CD14-positive monocyte (primary cell): Measurements from ENCODE around the gene KLHDC8A. TPM values are rescaled to one million over a fixed set of nuclear protein-coding genes. Genes with fewer than 3 reads are reported as not detected.

Source experiments
- DNase-seq, 3 donors: peaks; one replicate each; pipeline ENCODE4 v3.0.0-alpha.2; 2011 to 2022
- H2AFZ ChIP-seq: 2 replicates; pipeline ENCODE4 v1.6.0; 2012; ENCODE audit warnings: mild to moderate bottlenecking, low read depth, low read length, inconsistent platforms; ENCODE audit not compliant: insufficient read depth, poor library complexity, severe bottlenecking
- H3K27ac ChIP-seq, 2 donors: 1 replicate in 1 of 2; 2 replicates in 1 of 2; pipeline ENCODE4 v1.5.1; 2012 to 2013; ENCODE audit warnings: low read length in 2 of 2, control low read depth in 1 of 2, inconsistent platforms in 1 of 2, low read depth in 1 of 2, mild to moderate bottlenecking in 1 of 2
- H3K27me3 ChIP-seq, 2 donors: one replicate each; pipeline versions ENCODE4 v1.6.0 to v1.6.1; 2011 to 2013; ENCODE audit warnings: low read length in 2 of 2; ENCODE audit not compliant: control insufficient read depth in 2 of 2, insufficient read depth in 2 of 2
- H3K36me3 ChIP-seq, 2 donors: replicated peaks in 1 of 2; 1 replicate in 1 of 2; 2 replicates in 1 of 2; pipeline versions ENCODE4 v1.5.1 to v1.6.1; 2012 to 2013; ENCODE audit warnings: low read length in 2 of 2, control low read depth in 1 of 2, inconsistent platforms in 1 of 2, mild to moderate bottlenecking in 1 of 2; ENCODE audit not compliant: insufficient read depth in 2 of 2, control insufficient read depth in 1 of 2
- H3K4me1 ChIP-seq, 2 donors: 1 replicate in 1 of 2; 2 replicates in 1 of 2; pipeline versions ENCODE4 v1.5.1 to v1.6.1; 2012 to 2013; ENCODE audit warnings: low read length in 2 of 2, control low read depth in 1 of 2, inconsistent platforms in 1 of 2, mild to moderate bottlenecking in 1 of 2, moderate library complexity in 1 of 2; ENCODE audit not compliant: insufficient read depth in 2 of 2, control insufficient read depth in 1 of 2
- H3K4me2 ChIP-seq: replicated peaks from 2 replicates; pipeline ENCODE3; 2012; ENCODE audit warnings: low read length, moderate library complexity, mild to moderate bottlenecking; ENCODE audit not compliant: poor library complexity, severe bottlenecking; ENCODE audit errors: extremely low read depth
- H3K4me3 ChIP-seq, 3 experiments: fragments of 200-600 bp in 1 of 3; sonication (generic) in 1 of 3; replicated peaks in 1 of 3; 1 replicate in 2 of 3; 2 replicates in 1 of 3; pipeline ENCODE4 v1.5.1; 2011 to 2013; ENCODE audit warnings: low read length in 3 of 3, mild to moderate bottlenecking in 3 of 3, control low read depth in 2 of 3, low read depth in 2 of 3, inconsistent platforms in 1 of 3, moderate library complexity in 1 of 3
- H3K79me2 ChIP-seq: 2 replicates; pipeline ENCODE4 v1.6.0; 2012; ENCODE audit warnings: mild to moderate bottlenecking, control low read depth, inconsistent platforms, low read length, moderate library complexity; ENCODE audit not compliant: insufficient read depth
- H3K9ac ChIP-seq: 2 replicates; pipeline ENCODE4 v1.6.0; 2017; ENCODE audit warnings: low read length, mild to moderate bottlenecking; ENCODE audit not compliant: insufficient read depth, poor library complexity, severe bottlenecking
- H3K9me3 ChIP-seq, 2 donors: replicated peaks in 1 of 2; 1 replicate in 1 of 2; 2 replicates in 1 of 2; pipeline versions ENCODE4 v1.5.1 to v1.6.1; 2012 to 2013; ENCODE audit warnings: low read length in 2 of 2, control low read depth in 1 of 2; ENCODE audit not compliant: control insufficient read depth in 1 of 2, insufficient read depth in 1 of 2
- H4K20me1 ChIP-seq: 2 replicates; pipeline ENCODE4 v1.6.0; 2012; ENCODE audit warnings: mild to moderate bottlenecking, low read length, control low read depth, moderate library complexity; ENCODE audit not compliant: insufficient read depth
- H3K27ac Mint-ChIP-seq, 7 donors: one replicate each; pipeline ENCODE4 v1.8.0; 2020; ENCODE audit warnings: mild to moderate bottlenecking in 7 of 7, mixed read lengths in 7 of 7, moderate library complexity in 6 of 7, inconsistent platforms in 2 of 7
- H3K27me3 Mint-ChIP-seq, 3 donors: one replicate each; pipeline ENCODE4 v1.8.0; 2021 to 2022; ENCODE audit warnings: low read depth in 3 of 3, mild to moderate bottlenecking in 3 of 3, mixed read lengths in 3 of 3, moderate library complexity in 3 of 3, inconsistent platforms in 1 of 3
- H3K36me3 Mint-ChIP-seq, 2 donors: one replicate each; pipeline ENCODE4 v1.8.0; 2020; ENCODE audit warnings: mixed read lengths in 2 of 2, inconsistent platforms in 1 of 2, mild to moderate bottlenecking in 1 of 2
- H3K4me1 Mint-ChIP-seq: one replicate; pipeline ENCODE4 v1.8.0; 2020; ENCODE audit warnings: mild to moderate bottlenecking, mixed read lengths
- H3K4me3 Mint-ChIP-seq, 2 donors: one replicate each; pipeline ENCODE4 v1.8.0; 2020; ENCODE audit warnings: mild to moderate bottlenecking in 2 of 2, mixed read lengths in 2 of 2, moderate library complexity in 1 of 2
- H3K9me3 Mint-ChIP-seq, 7 donors: one replicate each; pipeline ENCODE4 v1.8.0; 2020 to 2022; ENCODE audit warnings: mixed read lengths in 7 of 7, mild to moderate bottlenecking in 6 of 7, moderate library complexity in 6 of 7, inconsistent platforms in 2 of 7
- WGBS: methylation state at CpG from one replicate; pipeline ENCODE4 v1.1.5; 2013; ENCODE audit warnings: missing lambda C conversion rate; ENCODE audit not compliant: insufficient coverage; 5-methylcytosine and 5-hydroxymethylcytosine counted together
- intact Hi-C, 2 donors: fragments of 100-400 bp; cut with micrococcal nuclease; formaldehyde crosslinking; loops; one replicate each; pipeline versions ENCODE4 v1.15.0 to v1.15.1; 2023
- polyA plus RNA-seq, 3 donors: library from polyadenylated mRNA; depleted of rRNA in 1 of 3; unstranded in 2 of 3; stranded (reverse) in 1 of 3; fragments of 300-500 nt in 2 of 3; fragments of >200 nt in 1 of 3; fragmentation: Illumina TruSeq in 2 of 3; gene quantifications; 1 replicate in 2 of 3; 2 replicates in 1 of 3; pipeline ENCODE4 v1.2.3, GENCODE V29; 2012 to 2021
- TF ChIP-seq, protein P1 (sequence below): fragments of 200-600 bp; IDR thresholded peaks from one replicate; pipeline ENCODE4 v1.8.0; 2022; ENCODE audit warnings: antibody characterized with exemption, mild to moderate bottlenecking

The KLHDC8A gene
- polyA plus RNA-seq, 3 donors, result not detected

DNA sequence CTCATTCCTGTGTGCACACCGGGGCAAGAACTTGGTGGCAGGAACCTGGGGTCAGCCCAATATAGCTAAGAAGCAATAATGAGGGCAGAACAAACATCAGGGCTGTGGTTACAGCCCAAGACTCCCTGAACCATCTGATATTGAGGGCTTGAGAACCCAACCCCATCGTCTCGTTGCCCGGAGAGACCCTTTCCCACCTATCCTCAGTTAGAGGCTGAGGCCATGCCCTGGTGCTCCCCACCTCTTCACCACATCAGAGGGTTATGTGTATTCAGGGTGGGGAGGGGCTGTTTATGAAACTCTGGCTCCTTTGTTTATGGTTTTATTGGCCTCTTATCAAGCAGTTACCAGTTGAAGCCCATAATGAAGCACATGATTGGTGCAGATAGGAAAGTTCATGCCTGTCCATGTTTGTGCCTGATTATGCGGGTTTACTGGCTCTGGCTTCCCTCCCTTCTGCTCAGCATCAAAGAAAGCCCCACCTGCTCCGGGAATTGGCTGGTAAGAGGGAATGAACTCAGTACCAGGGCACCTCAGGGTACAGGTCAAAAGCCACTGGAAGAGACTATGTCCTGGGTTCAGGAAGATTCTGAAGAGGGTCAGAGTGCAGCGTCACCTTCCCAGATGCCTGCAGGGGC lies 49.7 kb downstream of the KLHDC8A start:
- no peak overlapping the region for H3K4me3 ChIP-seq
- H3K9me3 ChIP-seq, result no peaks in the 10 kb centered on the region
- H3K4me1 ChIP-seq, result peaks cover 17 to 22% of the 10 kb centered on the region in 2 donors
- H3K4me3 Mint-ChIP-seq, result no peak overlapping the region
- no peaks in the 10 kb centered on the region for H3K27me3 ChIP-seq
- DNase-seq, result no peak
- intact Hi-C loops, result loop anchor here in 1 of 2 donors (2.0 kb wide), 1 partner anchor 14 kb away; the partner anchor contains the start of gene NUAK2
- H3K4me2 ChIP-seq, result no peak overlapping the region
- 100% methylated on average over 1 of the region's 7 CpGs for WGBS
- H3K27ac Mint-ChIP-seq, result peak overlapping the region in 2 of 7 donors; percentile 48 to 65
- H3K36me3 ChIP-seq, result peaks cover 88 to 90% of the 10 kb centered on the region in 2 donors
- peaks cover 87 to 93% of the 10 kb centered on the region in 2 donors for H3K36me3 Mint-ChIP-seq
- H3K9ac ChIP-seq, result no peak overlapping the region
- no peak overlapping the region for H3K27ac ChIP-seq
- peaks cover 22% of the 10 kb centered on the region for H3K4me1 Mint-ChIP-seq
- peaks cover 0 to 2% (median 0%) of the 10 kb centered on the region in 3 donors for H3K27me3 Mint-ChIP-seq
- peaks cover 84% of the 10 kb centered on the region for H4K20me1 ChIP-seq
- peaks cover 0 to 2% (median 0%) of the 10 kb centered on the region in 7 donors for H3K9me3 Mint-ChIP-seq
- no peak overlapping the region for H2AFZ ChIP-seq
- H3K79me2 ChIP-seq, result peaks cover 24% of the 10 kb centered on the region
- TF ChIP-seq, protein P1, sequence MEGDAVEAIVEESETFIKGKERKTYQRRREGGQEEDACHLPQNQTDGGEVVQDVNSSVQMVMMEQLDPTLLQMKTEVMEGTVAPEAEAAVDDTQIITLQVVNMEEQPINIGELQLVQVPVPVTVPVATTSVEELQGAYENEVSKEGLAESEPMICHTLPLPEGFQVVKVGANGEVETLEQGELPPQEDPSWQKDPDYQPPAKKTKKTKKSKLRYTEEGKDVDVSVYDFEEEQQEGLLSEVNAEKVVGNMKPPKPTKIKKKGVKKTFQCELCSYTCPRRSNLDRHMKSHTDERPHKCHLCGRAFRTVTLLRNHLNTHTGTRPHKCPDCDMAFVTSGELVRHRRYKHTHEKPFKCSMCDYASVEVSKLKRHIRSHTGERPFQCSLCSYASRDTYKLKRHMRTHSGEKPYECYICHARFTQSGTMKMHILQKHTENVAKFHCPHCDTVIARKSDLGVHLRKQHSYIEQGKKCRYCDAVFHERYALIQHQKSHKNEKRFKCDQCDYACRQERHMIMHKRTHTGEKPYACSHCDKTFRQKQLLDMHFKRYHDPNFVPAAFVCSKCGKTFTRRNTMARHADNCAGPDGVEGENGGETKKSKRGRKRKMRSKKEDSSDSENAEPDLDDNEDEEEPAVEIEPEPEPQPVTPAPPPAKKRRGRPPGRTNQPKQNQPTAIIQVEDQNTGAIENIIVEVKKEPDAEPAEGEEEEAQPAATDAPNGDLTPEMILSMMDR, result no peak

DNA sequence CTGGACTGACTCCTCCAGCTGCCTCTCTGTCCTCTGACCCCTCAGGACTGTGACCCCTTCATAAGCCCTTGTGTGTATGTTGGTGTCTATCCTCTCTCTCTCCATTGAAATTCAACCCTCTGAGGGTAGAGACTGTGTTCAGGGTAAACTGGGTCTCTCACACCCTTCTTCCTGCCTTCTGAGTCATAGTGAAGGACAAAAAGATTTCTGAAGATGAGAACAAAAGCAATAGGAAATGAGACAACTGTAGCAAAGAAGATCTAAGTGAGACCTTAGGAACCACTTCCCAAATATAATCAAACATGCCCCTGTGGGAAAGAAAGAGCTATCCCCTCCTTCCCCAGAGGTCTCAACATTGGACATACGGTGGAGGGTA lies 52.0 kb downstream of the KLHDC8A start:
- Histone ChIP-seq H3K36me3 (peaks cover 84 to 86% of the 10 kb centered on the region in 2 donors), H3K4me2 (no peak overlapping the region), H4K20me1 (peaks cover 83% of the 10 kb centered on the region), H3K9ac (no peak overlapping the region), H3K27ac (peak overlapping the region in 1 of 2 donors; percentile 27), H3K4me3 (no peak overlapping the region), H3K79me2 (peaks cover 4% of the 10 kb centered on the region), H3K27me3 (no peaks in the 10 kb centered on the region), H3K4me1 (peaks cover 7 to 16% of the 10 kb centered on the region in 2 donors), H3K9me3 (no peaks in the 10 kb centered on the region), H2AFZ (no peak overlapping the region)
- no CpG with 5 or more reads among the region's 1 CpG for WGBS
- TF ChIP-seq, protein P1, result no peak
- no peak for DNase-seq
- H3K27me3 Mint-ChIP-seq, result no peaks in the 10 kb centered on the region
- peaks cover 76 to 89% of the 10 kb centered on the region in 2 donors for H3K36me3 Mint-ChIP-seq
- no peak overlapping the region for H3K4me3 Mint-ChIP-seq
- intact Hi-C loops, result no loop called here
- no peaks in the 10 kb centered on the region for H3K9me3 Mint-ChIP-seq
- H3K4me1 Mint-ChIP-seq, result peaks cover 17% of the 10 kb centered on the region
- peak overlapping the region in 3 of 7 donors; percentile 27 to 75 (median 48) for H3K27ac Mint-ChIP-seq
